Gastrocnemius medialis (tissue), 4 donors: ENCODE data around the gene RAB4A. TPM values are rescaled to one million over a fixed set of nuclear protein-coding genes. Genes with fewer than 3 reads are reported as not detected.

ENCODE experiments used
- ATAC-seq, 2 donors: fragments of 150-250 bp; one replicate each; pipeline ENCODE4 v1.9.1; 2016
- DNase-seq, 2 donors: peaks; one replicate each; pipeline ENCODE4 v3.0.0-alpha.2; 2019
- H3K27ac ChIP-seq, 4 donors: fragments of 200-600 bp; sonication (generic); 1 replicate in 1 of 4; 2 replicates in 3 of 4; pipeline ENCODE4 v1.5.1; 2016 to 2018; ENCODE audit warnings: mild to moderate bottlenecking in 2 of 4, moderate library complexity in 1 of 4
- H3K27me3 ChIP-seq, 3 donors: fragments of 200-600 bp; sonication (generic) in 2 of 3; 1 replicate in 1 of 3; 2 replicates in 2 of 3; pipeline versions ENCODE4 v1.5.1 to v1.6.0; 2016 to 2019; ENCODE audit warnings: mild to moderate bottlenecking in 1 of 3, moderate library complexity in 1 of 3
- H3K36me3 ChIP-seq, 2 donors: fragments of 200-600 bp; sonication (generic) in 1 of 2; one replicate each; pipeline ENCODE4 v1.5.1; 2017 to 2018
- H3K4me1 ChIP-seq, 2 donors: fragments of 200-600 bp; sonication (generic) in 1 of 2; one replicate each; pipeline ENCODE4 v1.5.1; 2016 to 2017; ENCODE audit warnings: mild to moderate bottlenecking in 2 of 2
- H3K4me3 ChIP-seq, 4 donors: fragments of 200-600 bp; sonication (generic) in 3 of 4; 1 replicate in 1 of 4; 2 replicates in 3 of 4; pipeline ENCODE4 v1.5.1; 2016 to 2019; ENCODE audit warnings: mild to moderate bottlenecking in 2 of 4
- H3K9me3 ChIP-seq, 3 donors: fragments of 200-600 bp; sonication (generic) in 2 of 3; 1 replicate in 1 of 3; 2 replicates in 2 of 3; pipeline ENCODE4 v1.5.1; 2016 to 2019
- POLR2A ChIP-seq, 2 donors: fragments of 450-650 bp; IDR thresholded peaks; one replicate each; pipeline ENCODE4 v1.6.1; 2017; ENCODE audit warnings: antibody characterized with exemption in 2 of 2, mild to moderate bottlenecking in 2 of 2, moderate library complexity in 2 of 2
- in situ Hi-C, 4 donors: fragments of 200-750 bp; cut with MboI; loops; one replicate each; pipeline versions ENCODE4 v1.15.0 to v1.8.0; 2017; ENCODE audit warnings: low sequenced_read_pairs in 4 of 4
- intact Hi-C: fragments of 100-400 bp; cut with DNase I; formaldehyde crosslinking; loops from one replicate; pipeline ENCODE4 v1.15.1; 2023; ENCODE audit warnings: low total_unique reads
- total RNA-seq, 4 donors: library from RNA; depleted of rRNA; stranded (reverse); fragments of >200 nt; gene quantifications; one replicate each; pipeline versions ENCODE4 v1.1.0 to v1.2.3, GENCODE V29; 2016
- TF ChIP-seq, protein P1 (sequence below), 5 experiments: fragments of 450-650 bp in 3 of 5; fragments of 200-600 bp in 2 of 5; sonication (generic) in 2 of 5; IDR thresholded peaks in 4 of 5; conservative IDR thresholded peaks in 1 of 5; 1 replicate in 4 of 5; 2 replicates in 1 of 5; pipeline ENCODE4 v1.5.1; 2016 to 2019; ENCODE audit warnings: antibody characterized with exemption in 5 of 5, mild to moderate bottlenecking in 3 of 5, moderate library complexity in 3 of 5

Gene RAB4A
- total RNA-seq, 4 donors from 2014 or later: 21.1 to 48.1 (median 29.2) TPM

DNA sequence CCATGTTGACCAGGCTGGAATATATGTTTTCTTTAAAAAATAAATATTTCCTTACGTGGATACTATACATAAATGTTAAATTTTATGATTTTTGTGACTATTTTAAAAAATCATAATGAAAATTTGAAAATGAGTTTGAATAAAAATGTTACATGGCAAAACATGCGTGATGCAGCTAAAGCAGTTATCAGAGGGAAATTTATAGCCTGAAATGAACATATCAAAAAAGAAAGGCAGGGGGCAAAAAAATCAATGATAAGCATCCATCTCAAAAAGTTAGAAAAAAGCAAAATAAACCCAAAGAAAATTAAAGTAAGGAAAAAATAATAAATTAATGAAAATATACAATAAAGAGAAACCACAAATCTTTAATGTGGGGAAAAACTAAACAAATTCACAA, 63.4 kb downstream of the RAB4A start:
- no peaks in the 10 kb centered on the region for H3K4me1 ChIP-seq

DNA sequence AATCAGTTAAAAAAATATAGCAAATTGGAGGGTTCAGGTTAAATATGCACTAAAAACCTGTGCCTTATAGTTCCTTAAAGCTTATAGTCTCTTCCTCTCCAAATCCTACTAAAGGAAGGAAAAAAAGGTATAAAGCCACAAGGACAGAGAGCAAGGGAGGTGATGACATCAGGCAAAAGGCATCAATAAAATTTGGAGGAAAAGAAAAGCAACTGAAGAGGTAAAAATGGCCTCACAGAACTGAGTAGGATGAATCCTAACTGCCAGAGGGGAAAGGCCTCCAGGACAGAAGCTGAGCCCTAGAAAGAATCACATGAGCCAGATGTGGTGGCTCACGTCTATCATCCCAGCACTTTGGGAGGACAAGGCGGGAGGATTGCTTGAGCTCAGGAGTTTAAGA, 63.8 kb downstream of the RAB4A start:
- no peak for DNase-seq
- ATAC-seq: no peak
- H3K4me3 ChIP-seq: no peak overlapping the region
- no peaks in the 10 kb centered on the region for H3K9me3 ChIP-seq
- no peaks in the 10 kb centered on the region for H3K27me3 ChIP-seq
- TF ChIP-seq, protein P1, sequence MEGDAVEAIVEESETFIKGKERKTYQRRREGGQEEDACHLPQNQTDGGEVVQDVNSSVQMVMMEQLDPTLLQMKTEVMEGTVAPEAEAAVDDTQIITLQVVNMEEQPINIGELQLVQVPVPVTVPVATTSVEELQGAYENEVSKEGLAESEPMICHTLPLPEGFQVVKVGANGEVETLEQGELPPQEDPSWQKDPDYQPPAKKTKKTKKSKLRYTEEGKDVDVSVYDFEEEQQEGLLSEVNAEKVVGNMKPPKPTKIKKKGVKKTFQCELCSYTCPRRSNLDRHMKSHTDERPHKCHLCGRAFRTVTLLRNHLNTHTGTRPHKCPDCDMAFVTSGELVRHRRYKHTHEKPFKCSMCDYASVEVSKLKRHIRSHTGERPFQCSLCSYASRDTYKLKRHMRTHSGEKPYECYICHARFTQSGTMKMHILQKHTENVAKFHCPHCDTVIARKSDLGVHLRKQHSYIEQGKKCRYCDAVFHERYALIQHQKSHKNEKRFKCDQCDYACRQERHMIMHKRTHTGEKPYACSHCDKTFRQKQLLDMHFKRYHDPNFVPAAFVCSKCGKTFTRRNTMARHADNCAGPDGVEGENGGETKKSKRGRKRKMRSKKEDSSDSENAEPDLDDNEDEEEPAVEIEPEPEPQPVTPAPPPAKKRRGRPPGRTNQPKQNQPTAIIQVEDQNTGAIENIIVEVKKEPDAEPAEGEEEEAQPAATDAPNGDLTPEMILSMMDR (IDR thresholded peaks at IDR 0.05 in 4 of 5, conservative IDR thresholded peaks at IDR 0.05 in 1 of 5): no peak
- no peak for TF ChIP-seq POLR2A (IDR thresholded peaks at IDR 0.05)
- no peak overlapping the region for H3K27ac ChIP-seq
- in situ Hi-C loops (no loop called here), intact Hi-C loops (no loop called here)
- H3K4me1 ChIP-seq: no peaks in the 10 kb centered on the region
- no peaks in the 10 kb centered on the region for H3K36me3 ChIP-seq

More for the DNA sequence above, 63.4 kb downstream of the RAB4A start:
- intact Hi-C loops (no loop called here), in situ Hi-C loops (no loop called here)
- H3K27ac ChIP-seq: no peak overlapping the region
- no peak overlapping the region for H3K4me3 ChIP-seq
- TF ChIP-seq POLR2A (IDR thresholded peaks at IDR 0.05): no peak
- TF ChIP-seq, protein P1 (IDR thresholded peaks at IDR 0.05 in 4 of 5, conservative IDR thresholded peaks at IDR 0.05 in 1 of 5): no peak
- no peaks in the 10 kb centered on the region for H3K36me3 ChIP-seq
- ATAC-seq (no peak), DNase-seq (no peak)
- H3K9me3 ChIP-seq: no peaks in the 10 kb centered on the region
- no peaks in the 10 kb centered on the region for H3K27me3 ChIP-seq

DNA sequence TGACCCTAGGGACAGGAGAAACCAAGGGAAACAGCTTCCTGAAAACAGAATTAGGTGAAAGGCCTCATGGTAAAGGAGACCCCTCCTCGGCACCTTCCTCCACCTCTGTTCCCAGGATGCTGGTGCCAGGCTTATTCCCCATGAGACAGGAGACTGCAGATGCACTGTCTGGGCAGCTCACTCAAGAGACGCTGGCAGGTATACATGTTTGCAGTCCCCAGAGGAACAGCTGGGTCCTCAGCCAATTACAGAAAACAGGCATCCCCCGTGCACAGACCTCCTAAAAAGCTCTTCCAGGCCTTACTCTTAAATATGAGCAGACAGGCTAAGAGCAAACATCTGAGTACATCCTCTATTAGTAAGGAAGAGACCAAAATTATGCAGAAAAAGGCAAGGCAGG, 65.4 kb downstream of the RAB4A start:
- Histone ChIP-seq H3K4me3 (no peak overlapping the region), H3K27me3 (no peaks in the 10 kb centered on the region), H3K27ac (no peak overlapping the region), H3K4me1 (peaks cover 3% of the 10 kb centered on the region in 2 donors), H3K9me3 (no peaks in the 10 kb centered on the region), H3K36me3 (no peaks in the 10 kb centered on the region)
- ATAC-seq (no peak), DNase-seq (no peak)
- TF ChIP-seq POLR2A (IDR thresholded peaks at IDR 0.05): no peak
- in situ Hi-C loops (no loop called here), intact Hi-C loops (no loop called here)

DNA sequence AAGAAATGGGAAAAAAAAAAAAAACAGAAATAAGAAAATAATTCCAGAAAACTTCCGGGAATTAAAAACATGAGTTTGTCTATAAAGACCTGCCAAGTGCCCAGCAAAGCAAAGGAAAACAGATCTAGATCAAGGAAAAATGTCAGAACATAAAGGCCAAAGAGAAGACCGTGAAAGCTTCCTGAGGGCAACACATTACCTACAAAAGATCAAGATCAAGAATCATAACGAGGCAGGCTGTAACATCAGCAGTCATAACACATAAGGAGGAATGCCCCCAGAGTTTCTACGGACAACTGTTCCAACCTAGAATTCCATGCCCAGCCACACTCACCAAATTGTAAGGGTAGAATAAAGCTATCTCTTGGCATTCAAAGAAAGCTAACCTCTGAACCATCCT, 68.2 kb downstream of the RAB4A start:
- in situ Hi-C loops: no loop called here
- no peak for ATAC-seq

DNA sequence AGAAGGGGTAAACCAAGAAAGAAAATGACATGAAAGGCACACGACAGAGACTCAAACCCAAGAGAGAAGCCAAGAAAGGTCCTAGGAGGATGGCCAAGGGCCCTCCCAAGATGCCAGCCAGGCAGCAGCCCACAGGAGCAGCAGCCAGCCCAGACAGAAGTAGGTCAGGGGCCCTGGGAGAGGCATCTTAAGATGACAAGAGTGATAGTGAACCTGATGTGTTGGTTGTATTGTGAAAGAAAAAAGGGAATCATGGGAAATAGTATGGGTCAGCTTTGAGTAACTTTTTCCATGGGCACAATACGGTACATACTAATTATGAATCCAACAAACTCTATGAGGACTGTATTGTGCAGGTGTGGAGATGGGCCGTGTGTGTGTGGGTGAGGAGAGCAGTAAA, 68.6 kb downstream of the RAB4A start:
- Histone ChIP-seq H3K27me3 (no peaks in the 10 kb centered on the region), H3K36me3 (no peaks in the 10 kb centered on the region), H3K9me3 (no peaks in the 10 kb centered on the region), H3K27ac (no peak overlapping the region), H3K4me1 (peaks cover 6 to 15% of the 10 kb centered on the region in 2 donors), H3K4me3 (no peak overlapping the region)
- TF ChIP-seq, protein P1 (IDR thresholded peaks at IDR 0.05 in 4 of 5, conservative IDR thresholded peaks at IDR 0.05 in 1 of 5): no peak
- intact Hi-C loops: no loop called here
- in situ Hi-C loops: no loop called here
- ATAC-seq (no peak), DNase-seq (no peak)

More for the DNA sequence above, 68.2 kb downstream of the RAB4A start:
- no peaks in the 10 kb centered on the region for H3K36me3 ChIP-seq
- H3K4me1 ChIP-seq: peaks cover 6 to 15% of the 10 kb centered on the region in 2 donors
- no peak for DNase-seq
- no peaks in the 10 kb centered on the region for H3K9me3 ChIP-seq
- no peak overlapping the region for H3K4me3 ChIP-seq
- no peak overlapping the region for H3K27ac ChIP-seq
- TF ChIP-seq POLR2A (IDR thresholded peaks at IDR 0.05): no peak
- TF ChIP-seq, protein P1 (IDR thresholded peaks at IDR 0.05 in 4 of 5, conservative IDR thresholded peaks at IDR 0.05 in 1 of 5): no peak
- intact Hi-C loops: no loop called here
- no peaks in the 10 kb centered on the region for H3K27me3 ChIP-seq
